T-helper 22 cell (primary cell): ENCODE data around the gene ZNF486.
A peak's percentile ranks its signal among the peaks of the same experiment; 100 is the strongest.
"Not testable (repeated sequence)": the region's sequence is repeated elsewhere in the genome, so short reads cannot be mapped to it uniquely, and the experiment has no call there.

ENCODE experiments used
- DNase-seq: peaks from one replicate; pipeline ENCODE4 v3.0.0-alpha.2; 2020; ENCODE audit warnings: low read depth

Gene ZNF486

GRCh38 chr19:20233105-20233504, 66.1 kb downstream of the ZNF486 start:
- no peak for DNase-seq

DNA sequence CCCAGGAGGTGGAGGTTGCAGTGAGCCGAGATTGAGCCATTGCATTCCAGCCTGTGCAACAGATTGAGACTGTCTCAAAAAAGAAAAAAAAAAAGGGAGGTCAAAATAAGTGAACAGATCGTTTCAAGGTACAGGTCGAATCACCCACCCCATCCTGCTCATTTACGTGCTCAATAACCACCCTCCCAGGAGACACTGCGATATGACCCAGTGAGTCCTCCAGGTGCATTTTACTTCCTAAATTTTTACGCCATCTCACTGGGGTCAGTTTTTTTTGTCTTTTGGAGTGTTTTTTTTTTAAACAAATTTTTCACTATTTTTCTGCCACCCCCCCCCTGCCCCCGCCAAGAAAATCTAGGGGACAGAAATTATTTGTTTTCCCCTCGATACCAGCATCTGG, 68.1 kb downstream of the ZNF486 start:
- DNase-seq, result no peak

GRCh38 chr19:20237773-20238623, 71.0 kb downstream of the ZNF486 start:
- DNase-seq, result peak; percentile 70

DNA sequence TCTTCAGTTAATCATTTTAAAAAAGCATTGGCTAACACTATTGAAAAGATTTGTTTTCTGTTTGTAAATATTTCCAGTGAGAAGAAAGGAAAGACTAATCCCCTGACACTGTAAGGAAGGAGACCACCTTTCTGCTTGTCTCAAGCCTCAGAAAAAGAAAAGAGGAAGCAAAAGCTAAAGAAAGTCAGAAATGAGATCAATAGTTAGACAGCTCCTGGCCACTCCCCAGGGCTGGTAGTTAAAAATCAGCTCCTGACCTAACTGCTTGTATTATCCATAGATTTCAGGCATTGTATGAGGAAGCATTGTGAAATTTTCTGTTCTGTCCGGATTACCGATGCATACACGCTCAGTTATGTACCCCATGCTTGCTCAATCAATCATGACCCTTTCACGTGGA, 76.6 kb downstream of the ZNF486 start:
- no peak for DNase-seq

- no peak for DNase-seq
Observed at GRCh38 chr19:20244356-20244755, 77.3 kb downstream of the ZNF486 start.

DNA sequence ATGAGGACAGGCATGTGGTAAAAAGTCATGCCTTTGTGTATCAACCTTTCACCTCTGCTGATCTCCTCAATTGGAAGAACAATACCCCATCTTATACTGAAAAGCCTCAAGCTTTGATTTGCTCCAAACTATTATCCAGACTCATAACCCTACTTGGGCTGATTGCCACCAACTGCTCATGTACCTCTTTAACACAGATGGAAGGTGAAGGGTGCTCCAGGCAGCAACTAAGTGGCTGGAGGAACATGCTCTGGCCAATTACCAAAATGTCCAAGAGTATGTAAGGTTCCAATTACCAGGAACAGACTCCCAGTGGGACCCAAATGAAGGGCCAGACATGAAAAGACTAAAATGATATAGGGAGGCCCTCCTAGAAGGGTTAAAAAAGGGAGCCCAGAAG, 78.3 kb downstream of the ZNF486 start:
- DNase-seq, result no peak

DNA sequence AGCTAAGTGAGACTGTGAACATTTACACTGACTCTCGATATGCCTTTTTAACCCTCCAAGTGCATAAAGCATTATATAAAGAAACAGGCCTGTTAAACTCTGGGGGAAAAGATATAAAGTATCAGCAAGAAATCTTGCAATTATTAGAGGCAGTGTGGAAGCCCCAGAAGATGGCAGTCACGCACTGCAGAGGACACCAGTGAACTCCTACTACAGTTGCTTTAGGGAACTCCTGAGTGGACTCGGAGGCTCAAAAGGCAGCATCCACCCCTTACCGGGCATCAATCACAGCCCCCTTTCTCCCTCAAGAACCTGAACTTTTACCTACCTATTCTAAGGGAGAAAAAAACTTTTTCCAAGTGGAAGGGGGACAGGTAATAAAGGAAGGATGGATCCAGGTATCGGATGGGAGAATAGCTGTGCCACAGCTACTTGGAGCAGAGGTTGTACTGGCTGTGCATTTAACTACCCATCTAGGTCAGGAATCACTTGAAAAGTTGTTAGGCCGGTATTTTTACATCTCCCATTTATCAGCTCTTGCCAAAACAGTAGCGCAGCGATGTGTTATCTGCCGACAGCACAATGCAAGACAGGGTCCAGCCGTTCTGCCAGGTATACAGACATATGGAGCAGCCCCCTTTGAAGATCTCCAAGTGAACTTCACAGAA, 80.1 kb downstream of the ZNF486 start:
- no peak for DNase-seq

GRCh38 chr19:20248258-20248657, 81.2 kb downstream of the ZNF486 start:
- DNase-seq, result not testable (repeated sequence)
